ENCODE results near the gene FIGN.
A peak's percentile ranks its signal among the peaks of the same experiment; 100 is the strongest.

The FIGN gene

DNA sequence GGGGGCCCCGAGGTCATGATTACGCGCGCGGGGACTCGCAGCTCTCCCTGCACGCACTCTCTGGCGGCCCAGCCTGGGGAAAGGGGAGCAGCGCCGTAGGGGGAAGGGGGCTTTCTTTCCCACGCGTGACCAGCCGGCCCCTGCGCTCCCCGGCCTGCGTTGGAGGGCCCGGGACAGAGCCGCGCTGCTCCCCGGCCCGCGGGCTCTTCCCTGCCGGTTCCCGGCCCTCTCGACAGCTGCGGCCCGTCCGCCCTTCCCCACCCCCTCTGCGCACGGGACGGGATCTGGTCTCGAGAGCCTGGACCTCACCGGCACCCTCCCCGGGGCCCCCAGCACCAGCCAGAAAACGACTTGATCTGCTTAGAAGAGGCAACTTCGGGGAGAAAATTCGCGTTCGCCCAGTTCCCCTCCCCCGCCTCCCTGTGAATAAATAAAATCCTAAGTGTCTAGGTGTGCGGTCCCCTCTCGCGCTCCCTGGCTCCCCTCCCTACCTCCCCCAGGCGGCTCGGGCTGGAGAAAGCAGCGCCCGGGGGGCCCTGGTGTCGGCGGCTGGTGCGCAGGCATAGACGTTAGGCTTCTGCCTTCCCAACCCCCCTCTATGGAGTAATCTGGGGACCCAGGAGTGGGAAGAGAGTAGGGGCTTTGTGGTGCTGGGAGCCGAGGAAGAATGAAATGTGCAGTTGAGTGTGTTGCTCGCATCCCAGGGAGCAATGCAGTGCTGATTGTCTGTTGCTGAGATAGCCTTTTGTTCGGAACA is 803 bp upstream of the FIGN start:
- H3K4me3 ChIP-seq: peak overlapping the region; percentile 65 to 78
- TF ChIP-seq, protein P1, sequence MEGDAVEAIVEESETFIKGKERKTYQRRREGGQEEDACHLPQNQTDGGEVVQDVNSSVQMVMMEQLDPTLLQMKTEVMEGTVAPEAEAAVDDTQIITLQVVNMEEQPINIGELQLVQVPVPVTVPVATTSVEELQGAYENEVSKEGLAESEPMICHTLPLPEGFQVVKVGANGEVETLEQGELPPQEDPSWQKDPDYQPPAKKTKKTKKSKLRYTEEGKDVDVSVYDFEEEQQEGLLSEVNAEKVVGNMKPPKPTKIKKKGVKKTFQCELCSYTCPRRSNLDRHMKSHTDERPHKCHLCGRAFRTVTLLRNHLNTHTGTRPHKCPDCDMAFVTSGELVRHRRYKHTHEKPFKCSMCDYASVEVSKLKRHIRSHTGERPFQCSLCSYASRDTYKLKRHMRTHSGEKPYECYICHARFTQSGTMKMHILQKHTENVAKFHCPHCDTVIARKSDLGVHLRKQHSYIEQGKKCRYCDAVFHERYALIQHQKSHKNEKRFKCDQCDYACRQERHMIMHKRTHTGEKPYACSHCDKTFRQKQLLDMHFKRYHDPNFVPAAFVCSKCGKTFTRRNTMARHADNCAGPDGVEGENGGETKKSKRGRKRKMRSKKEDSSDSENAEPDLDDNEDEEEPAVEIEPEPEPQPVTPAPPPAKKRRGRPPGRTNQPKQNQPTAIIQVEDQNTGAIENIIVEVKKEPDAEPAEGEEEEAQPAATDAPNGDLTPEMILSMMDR (IDR thresholded peaks at IDR 0.05): peak; percentile 32
- no peaks in the 10 kb centered on the region for H3K27me3 ChIP-seq
- H3K4me1 ChIP-seq: peaks cover 0 to 9% (median 0%) of the 10 kb centered on the region in 4 donors
- no peaks in the 10 kb centered on the region for H3K36me3 ChIP-seq
- peak; percentile 35 to 76 for DNase-seq
- H3K9me3 ChIP-seq: no peaks in the 10 kb centered on the region
- intact Hi-C loops (cut with DNase I; ENCODE audit: low total_unique reads): no loop called here
- peak overlapping the region; percentile 85 to 95 for H3K27ac ChIP-seq

DNA sequence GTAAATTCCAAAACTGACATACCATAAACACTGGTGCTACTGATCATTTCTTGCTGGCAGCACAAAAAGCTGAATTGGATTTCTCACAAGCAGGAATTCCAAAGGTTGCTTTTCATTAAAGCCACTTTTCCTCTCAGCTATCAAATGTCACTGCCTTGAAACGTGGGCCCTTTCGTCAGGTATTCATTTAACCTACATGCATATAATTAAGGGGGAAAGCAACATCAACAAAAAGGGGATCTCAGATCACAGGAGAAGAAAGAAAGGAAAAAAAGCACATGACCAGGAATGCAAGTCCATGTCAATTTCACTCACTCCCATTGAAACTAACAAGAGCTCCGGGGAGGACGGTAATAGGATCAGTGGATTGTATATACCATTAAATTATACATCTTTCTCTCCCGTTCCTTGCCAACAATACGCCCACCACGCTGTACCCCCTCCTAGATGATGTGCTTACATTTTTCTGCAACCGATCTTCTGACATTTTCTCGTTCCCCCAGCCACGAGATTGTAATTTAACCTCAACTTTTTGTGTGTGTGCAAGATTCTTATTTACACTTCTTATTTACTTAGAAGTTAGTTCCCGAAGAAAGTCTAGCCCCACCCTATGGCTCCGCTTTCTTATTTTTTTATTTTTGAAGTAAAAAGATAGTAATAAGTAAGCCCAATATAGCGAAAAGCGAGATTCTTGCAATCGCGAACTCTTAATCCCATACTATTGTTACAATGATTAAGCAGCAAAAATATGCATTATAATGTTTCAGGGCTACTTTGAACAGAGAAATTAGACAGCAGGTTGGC is 725 bp downstream of the FIGN start:
- intact Hi-C loops (cut with DNase I; ENCODE audit: low total_unique reads): no loop called here
- no peak for DNase-seq
- Histone ChIP-seq H3K27ac (peak overlapping the region; percentile 85 to 95), H3K4me1 (peaks cover 0 to 23% (median 2%) of the 10 kb centered on the region in 4 donors), H3K4me3 (peak overlapping the region; percentile 65 to 78), H3K27me3 (no peaks in the 10 kb centered on the region), H3K9me3 (no peaks in the 10 kb centered on the region), H3K36me3 (no peaks in the 10 kb centered on the region)
- TF ChIP-seq, protein P1 (IDR thresholded peaks at IDR 0.05): no peak

DNA sequence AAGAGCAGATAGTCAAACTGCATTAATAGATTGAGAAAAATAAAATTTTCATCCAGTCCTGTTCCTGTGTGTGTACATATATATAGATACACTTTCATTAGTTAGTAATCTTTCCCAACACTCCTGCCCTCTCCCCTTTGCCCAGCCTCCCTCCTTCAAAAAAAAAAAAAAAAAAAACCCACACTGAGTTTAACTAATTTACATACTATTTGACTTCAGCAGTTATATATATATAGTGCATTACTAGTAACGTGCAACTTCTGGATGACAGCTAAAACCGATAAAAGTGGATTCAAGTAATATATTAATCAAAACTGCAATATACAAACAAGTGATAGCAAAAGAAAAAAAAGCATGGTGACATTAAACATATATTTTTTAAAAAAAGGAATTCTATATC is 1.4 kb downstream of the FIGN start:
- intact Hi-C loops (cut with DNase I; ENCODE audit: low total_unique reads): no loop called here
- Histone ChIP-seq H3K4me1 (peaks cover 0 to 30% (median 2%) of the 10 kb centered on the region in 4 donors), H3K4me3 (peak overlapping the region; percentile 65 to 78), H3K27me3 (no peaks in the 10 kb centered on the region), H3K27ac (peak overlapping the region; percentile 85 to 95), H3K36me3 (no peaks in the 10 kb centered on the region), H3K9me3 (no peaks in the 10 kb centered on the region)
- TF ChIP-seq, protein P1 (IDR thresholded peaks at IDR 0.05): no peak
- no peak for DNase-seq

DNA sequence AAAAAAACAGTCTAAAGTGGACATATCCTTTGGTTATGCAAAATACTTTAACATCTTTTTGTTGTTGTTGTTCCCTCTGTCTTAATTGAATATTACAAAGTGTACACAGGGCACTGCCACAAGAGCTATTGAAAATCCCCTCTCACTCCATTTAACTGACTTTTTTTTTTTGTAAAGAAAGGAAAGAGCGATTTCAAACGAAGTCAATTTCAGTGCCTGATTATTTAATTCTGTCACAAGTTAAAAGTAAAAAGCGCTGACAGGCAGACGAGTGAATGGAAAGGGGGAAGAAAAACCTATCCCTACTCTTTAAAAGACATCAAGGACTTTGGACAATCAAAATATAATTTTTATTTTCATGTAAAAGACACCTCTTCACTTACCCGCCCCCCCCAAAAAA is 1.9 kb downstream of the FIGN start:
- Histone ChIP-seq H3K4me3 (peak overlapping the region; percentile 65 to 78), H3K36me3 (no peaks in the 10 kb centered on the region), H3K27me3 (no peaks in the 10 kb centered on the region), H3K4me1 (peaks cover 0 to 34% (median 2%) of the 10 kb centered on the region in 4 donors), H3K9me3 (no peaks in the 10 kb centered on the region), H3K27ac (peak overlapping the region; percentile 85 to 95)
- TF ChIP-seq, protein P1 (IDR thresholded peaks at IDR 0.05): no peak
- intact Hi-C loops (cut with DNase I; ENCODE audit: low total_unique reads): no loop called here
- no peak for DNase-seq

DNA sequence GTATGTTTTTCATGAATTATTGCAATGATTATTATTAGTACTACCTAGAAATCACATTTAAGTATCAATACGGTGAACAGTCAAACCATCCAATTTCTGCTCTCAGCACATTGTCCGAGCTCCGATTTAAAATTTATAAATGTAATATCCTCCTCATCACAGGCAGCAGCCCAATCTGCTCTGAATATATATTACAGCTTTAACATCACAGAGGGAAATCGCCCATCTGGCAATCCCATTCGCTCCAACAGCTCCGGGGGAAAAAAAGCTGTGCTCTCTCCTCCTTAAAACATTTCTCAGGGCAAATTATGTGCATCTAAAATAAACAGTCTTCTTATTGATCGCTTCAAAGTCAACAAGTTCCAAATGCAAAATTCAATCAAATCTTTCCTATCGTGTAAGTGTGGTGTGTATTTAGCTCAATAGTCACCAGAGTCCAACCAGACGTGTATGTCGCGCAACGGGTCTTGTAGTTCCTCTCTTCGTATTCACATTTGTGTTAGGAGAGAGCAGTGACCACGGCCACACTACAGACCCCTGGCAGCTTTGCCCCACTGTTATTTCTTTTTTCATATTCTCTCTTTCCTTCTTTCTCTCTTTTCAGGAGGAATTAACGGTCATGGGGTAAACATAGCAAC is 2.4 kb downstream of the FIGN start:
- intact Hi-C loops (cut with DNase I; ENCODE audit: low total_unique reads): no loop called here
- Histone ChIP-seq H3K4me3 (peak overlapping the region; percentile 65 to 78), H3K9me3 (no peaks in the 10 kb centered on the region), H3K36me3 (no peaks in the 10 kb centered on the region), H3K4me1 (peaks cover 0 to 39% (median 3%) of the 10 kb centered on the region in 4 donors), H3K27ac (peak overlapping the region; percentile 85 to 95), H3K27me3 (no peaks in the 10 kb centered on the region)
- TF ChIP-seq, protein P1 (IDR thresholded peaks at IDR 0.05): no peak
- DNase-seq: peak in 1 of 2 donors; percentile 58
